Neural cell (in vitro differentiated cells): ENCODE data around the gene CAT.

Experiments used
- EP300 ChIP-seq: fragments of 450-650 bp; conservative IDR thresholded peaks from 2 replicates; pipeline ENCODE4 v1.6.1; 2014; ENCODE audit warnings: antibody characterized with exemption, mild to moderate bottlenecking, moderate library complexity; ENCODE audit not compliant: poor library complexity, severe bottlenecking
- EZH2 ChIP-seq: fragments of 200-600, 300-800 bp; shearing (Covaris generic), sonication (generic); IDR thresholded peaks from 2 replicates; pipeline ENCODE4 v1.6.1; 2014; ENCODE audit warnings: antibody characterized with exemption, low read length, borderline replicate concordance, mild to moderate bottlenecking; ENCODE audit not compliant: insufficient read depth, poor library complexity, severe bottlenecking
- MXI1 ChIP-seq: fragments of 450-650 bp; conservative IDR thresholded peaks from 2 replicates; pipeline ENCODE4 v1.6.1; 2014; ENCODE audit warnings: antibody characterized with exemption, mild to moderate bottlenecking; ENCODE audit not compliant: poor library complexity, severe bottlenecking
- POLR2AphosphoS5 ChIP-seq: IDR thresholded peaks from 2 replicates; pipeline ENCODE4 v1.6.1; 2012
- RAD21 ChIP-seq: fragments of 450-650 bp; conservative IDR thresholded peaks from 2 replicates; pipeline ENCODE4 v1.6.1; 2014; ENCODE audit warnings: antibody characterized with exemption, mild to moderate bottlenecking, moderate library complexity
- REST ChIP-seq: IDR thresholded peaks from 2 replicates; pipeline ENCODE4 v1.6.1; 2012; ENCODE audit warnings: borderline replicate concordance
- SMC3 ChIP-seq: fragments of 450-650 bp; conservative IDR thresholded peaks from 2 replicates; pipeline ENCODE4 v1.6.1; 2014; ENCODE audit warnings: antibody characterized with exemption, mild to moderate bottlenecking, moderate library complexity; ENCODE audit not compliant: poor library complexity
- TAF1 ChIP-seq: IDR thresholded peaks from 2 replicates; pipeline ENCODE4 v1.6.1; 2012; ENCODE audit warnings: low read depth
- TF ChIP-seq, protein P1 (sequence below): fragments of 450-650 bp; IDR thresholded peaks from 2 replicates; pipeline ENCODE4 v1.5.1; 2014; ENCODE audit warnings: antibody characterized with exemption, mild to moderate bottlenecking, moderate library complexity; ENCODE audit not compliant: poor library complexity, severe bottlenecking

GRCh38 chr11:34495724-34496377, 57.1 kb downstream of the CAT start:
- TF ChIP-seq, protein P1, sequence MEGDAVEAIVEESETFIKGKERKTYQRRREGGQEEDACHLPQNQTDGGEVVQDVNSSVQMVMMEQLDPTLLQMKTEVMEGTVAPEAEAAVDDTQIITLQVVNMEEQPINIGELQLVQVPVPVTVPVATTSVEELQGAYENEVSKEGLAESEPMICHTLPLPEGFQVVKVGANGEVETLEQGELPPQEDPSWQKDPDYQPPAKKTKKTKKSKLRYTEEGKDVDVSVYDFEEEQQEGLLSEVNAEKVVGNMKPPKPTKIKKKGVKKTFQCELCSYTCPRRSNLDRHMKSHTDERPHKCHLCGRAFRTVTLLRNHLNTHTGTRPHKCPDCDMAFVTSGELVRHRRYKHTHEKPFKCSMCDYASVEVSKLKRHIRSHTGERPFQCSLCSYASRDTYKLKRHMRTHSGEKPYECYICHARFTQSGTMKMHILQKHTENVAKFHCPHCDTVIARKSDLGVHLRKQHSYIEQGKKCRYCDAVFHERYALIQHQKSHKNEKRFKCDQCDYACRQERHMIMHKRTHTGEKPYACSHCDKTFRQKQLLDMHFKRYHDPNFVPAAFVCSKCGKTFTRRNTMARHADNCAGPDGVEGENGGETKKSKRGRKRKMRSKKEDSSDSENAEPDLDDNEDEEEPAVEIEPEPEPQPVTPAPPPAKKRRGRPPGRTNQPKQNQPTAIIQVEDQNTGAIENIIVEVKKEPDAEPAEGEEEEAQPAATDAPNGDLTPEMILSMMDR = no peak
- TF ChIP-seq POLR2AphosphoS5 = no peak
- no peak for TF ChIP-seq REST
- TF ChIP-seq EP300 = no peak
- no peak for TF ChIP-seq RAD21
- no peak for TF ChIP-seq TAF1
- TF ChIP-seq EZH2 = no peak
- TF ChIP-seq SMC3 = no peak
- no peak for TF ChIP-seq MXI1
